Stimulated activated CD8-positive, alpha-beta memory T cell treated with anti-CD3 and anti-CD28 coated beads, Interleukin-4, amount 100 ng/mL, for 4 hours (primary cell): ENCODE measurements around the gene FN3KRP.

Experiments used
- DNase-seq, 2 donors: peaks; one replicate each; pipeline ENCODE4 v3.0.0-alpha.2; 2020; ENCODE audit warnings: low read depth in 2 of 2, low spot score in 1 of 2

The FN3KRP gene

DNA sequence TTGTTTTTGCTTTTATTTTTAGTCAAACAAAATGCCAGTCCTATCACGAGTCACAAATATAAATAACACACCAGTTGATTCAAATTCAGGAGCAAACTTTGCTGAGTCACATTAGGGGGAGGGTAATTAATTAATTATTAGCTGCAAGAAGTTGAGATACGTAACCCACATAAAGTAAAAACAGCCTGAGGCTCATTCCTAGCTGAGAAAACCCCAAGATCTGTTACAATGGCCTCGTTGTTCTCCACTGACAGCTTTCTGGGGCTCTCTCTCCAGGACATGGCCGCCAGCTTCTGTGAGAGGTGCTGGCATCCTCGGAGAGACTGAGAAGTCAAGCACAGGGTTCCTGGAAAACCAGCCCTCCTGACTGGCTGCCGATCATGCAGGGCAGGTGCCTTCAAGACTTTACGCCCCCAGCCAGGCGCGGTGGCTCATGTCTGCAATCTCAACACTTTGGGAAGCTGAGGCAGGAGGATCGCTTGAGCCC, 29.1 kb upstream of the FN3KRP start:
- no peak for DNase-seq

DNA sequence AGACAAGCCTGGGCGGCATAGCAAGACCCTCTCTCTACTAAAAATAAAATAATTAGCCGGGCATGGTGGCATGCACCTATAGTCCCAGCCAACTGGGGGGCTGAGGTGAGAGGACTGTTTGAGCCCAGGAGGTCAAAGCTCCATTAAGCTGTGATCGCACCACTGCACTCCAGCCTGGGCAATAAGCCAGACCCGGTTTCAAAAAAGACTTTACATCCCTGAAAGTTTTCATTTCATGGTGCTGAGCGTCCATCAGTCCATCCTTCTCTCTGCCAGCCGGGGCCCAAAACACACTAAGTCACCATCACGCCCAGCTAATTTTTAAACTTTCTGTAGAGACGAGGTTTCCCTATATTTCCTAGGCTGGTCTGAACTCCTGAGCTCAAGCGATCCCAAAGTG, 28.6 kb upstream of the FN3KRP start:
- DNase-seq = no peak

DNA sequence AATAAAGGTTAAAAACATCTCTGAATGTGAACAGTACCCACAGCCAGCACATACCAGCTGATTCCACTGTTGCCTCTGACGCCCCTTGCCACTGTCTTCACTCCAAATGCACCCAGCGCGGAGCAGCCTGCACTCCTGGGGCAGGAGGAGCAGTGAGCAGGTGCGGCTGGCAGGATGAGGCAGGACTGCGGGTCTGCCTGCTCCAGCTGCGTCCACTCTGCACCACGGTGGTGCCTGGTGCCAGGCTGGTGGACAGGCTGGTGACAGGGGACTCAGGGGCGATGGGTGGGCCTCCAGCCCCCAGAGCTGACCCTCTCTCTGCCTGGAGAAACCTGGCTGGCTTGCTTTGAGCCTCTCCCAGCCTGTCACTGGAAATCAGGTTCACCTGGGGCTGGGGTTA, 27.4 kb upstream of the FN3KRP start:
- DNase-seq = no peak

DNA sequence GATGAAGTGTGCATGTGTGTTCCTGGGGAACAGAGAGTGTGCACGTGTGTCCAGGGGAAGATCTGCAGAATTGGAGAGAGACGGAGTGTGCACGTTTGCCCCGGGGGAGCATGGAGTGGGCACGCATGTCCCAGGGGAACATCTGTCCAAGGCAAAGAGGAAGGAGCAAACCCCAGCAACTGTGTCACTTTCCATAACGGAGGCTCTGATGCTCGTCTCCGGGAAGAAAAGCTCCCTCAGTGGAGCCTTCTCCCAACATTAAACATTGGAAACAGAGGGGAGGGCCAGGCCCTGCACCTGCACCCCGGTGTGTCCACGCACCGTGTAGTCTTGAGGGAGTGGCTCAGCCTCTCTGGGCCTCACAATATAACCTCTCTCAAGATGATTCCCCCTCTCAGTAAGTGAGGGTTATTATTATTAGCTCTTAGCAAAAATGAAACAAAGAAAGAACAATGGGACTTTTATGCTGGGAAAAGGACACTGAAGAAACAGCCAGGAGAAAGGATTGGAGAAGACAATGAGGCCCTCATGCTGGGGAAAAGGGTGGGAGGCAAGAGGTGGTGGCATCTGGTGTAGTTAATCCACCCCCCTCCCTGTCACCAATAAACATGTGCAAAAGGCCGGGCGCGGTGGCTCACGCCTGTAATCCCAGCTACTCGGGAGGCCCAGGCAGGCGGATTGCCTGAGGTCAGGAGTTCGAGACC, 25.6 kb upstream of the FN3KRP start:
- DNase-seq = no peak

DNA sequence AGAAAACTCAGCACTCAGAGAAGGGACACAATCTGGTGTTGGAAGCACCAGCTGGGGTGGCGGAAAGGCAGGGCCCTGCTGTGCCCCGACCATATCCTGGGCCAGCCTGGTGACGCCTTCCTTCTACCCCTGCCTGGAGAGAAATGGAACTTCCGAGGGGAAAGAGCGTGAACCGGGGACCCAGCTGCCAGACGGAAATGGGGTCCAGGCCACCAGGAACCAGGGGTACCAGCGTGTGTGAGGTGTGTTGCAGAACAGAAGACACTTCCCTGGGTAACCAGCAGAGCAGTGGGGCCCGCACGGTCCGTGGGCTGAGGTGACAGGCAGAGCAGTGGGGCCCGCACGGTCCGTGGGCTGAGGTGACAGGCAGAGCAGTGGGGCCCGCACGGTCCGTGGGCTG, 24.8 kb upstream of the FN3KRP start:
- no peak for DNase-seq

DNA sequence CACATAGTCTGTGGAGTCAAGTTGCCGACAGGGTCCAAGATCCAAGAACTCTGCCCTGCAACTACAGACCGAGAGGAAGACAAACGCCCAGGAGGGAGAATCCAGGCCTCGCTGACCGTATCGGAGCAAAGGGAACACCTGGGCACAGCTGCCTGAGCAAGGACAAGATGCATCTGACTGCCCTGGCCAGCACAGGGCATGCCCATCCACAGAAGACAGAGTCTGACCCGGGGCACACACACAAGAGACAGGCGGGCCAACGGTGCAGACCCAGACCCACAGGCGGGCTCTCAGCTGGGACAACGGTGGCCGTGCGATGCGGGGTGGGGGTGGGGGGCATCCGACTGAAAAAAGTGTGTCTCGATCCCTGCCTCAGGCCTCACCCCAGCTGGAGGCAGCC, 24.2 kb upstream of the FN3KRP start:
- no peak for DNase-seq

DNA sequence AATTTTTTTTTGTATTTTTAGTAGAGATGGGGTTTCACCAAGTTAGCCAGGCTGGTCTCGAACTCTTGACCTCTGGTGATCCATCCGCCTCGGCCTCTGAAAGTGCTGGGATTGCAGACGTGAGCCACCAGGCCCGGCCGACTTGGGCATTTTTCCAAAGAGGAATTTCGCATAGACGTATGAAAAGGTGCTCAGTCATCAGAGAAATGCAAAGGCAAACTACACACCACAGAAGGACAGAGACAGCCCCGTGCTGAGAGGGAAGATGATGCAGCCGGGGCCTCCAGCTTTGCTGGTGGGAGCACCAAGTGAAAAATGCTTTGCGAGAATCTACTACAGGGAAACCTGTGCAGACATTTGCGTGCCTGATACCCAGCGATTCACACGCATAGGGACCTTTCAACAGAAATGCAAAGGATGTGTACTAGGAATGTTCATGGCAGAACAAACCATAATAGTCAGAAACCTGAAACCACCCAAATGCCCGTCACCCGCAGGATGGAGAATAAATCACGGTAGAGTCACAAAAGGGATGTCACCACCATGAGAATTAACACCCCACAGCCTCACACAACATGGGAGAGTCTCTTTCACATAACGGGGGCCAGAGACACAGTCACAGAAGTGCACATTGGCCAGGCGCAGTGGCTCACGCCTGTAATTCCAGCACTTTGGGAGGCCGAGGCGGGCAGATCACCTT, 23.2 kb upstream of the FN3KRP start:
- DNase-seq = no peak

DNA sequence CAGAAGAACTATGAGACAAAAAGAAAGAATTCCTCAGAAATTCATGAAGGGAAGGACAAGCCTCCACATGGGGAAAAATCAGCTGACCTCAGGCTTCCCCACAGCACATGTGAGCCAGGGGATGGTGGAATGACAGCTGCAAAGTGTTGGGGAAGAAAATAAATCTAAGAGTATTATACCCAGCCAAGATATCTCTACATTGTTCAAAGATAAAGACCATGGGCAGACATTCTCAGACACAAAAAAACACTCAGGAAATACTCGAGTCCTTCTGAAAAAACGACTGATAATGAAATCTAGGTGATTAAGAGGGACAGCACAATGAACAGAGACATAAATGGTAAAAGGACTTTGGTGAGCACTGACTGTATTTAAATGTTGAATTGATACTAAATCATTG, 21.9 kb upstream of the FN3KRP start:
- DNase-seq = no peak

DNA sequence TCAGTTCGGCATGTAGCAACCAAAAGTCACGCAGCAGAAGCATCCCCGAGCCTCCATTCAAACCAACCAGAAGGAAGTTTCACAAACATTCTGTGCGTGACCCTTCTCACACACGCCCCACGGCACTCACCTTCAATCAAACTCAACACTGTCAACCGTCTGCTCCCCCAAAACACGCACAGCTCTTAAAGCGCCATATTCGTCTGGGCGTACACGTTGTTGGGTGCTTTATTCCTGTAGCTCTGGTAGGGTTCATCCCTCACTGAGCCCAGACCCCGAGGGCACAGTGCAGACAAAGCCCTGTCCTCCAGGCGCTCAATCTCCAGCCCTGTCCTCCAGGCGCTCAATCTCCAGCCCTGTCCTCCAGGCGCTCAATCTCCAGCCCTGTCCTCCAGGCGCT, 20.2 kb upstream of the FN3KRP start:
- no peak for DNase-seq

DNA sequence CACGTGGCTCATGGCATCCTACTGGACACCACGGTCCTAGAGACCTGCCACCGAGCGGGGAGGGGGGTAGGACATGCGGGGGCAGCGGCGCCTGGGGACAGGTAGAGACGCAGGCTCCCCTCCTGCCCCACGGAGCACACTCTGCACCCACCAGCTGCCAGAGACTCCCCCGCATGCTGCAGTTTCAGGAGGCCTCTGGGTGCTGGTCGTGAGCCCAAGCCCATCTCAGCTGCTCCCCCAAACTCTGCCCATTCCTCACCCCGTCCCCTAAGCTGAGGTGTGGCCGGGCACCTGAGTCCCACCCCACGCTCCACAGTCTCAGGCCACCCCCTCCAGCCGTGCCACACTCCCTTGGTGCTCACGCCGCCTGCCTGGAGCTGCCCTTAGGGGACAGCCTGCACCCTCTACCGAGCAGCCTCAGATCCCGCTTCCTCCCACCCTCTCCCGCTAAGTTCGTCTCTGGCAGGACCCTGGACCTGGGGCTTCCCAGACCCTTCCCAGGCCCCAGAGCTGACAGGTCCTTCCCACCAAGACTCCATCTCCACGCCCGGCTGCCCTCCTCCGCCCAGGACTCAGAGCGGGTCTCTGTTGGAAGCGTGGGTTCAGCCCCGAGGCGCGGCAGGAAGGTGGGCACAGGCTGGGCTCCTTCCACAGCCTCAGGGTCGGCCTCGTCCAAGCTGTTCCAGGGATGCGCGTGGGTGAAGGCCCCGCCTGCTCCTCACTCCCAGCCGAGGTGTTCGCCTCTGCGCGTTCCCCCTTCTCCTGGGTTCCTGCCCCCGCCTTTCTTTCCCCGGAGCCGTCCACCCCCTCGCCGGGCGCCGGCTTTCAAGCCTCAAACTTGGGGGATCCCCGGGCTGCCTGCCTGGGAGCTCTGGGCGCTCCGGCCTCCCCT, 19.3 kb upstream of the FN3KRP start:
- DNase-seq = no peak

DNA sequence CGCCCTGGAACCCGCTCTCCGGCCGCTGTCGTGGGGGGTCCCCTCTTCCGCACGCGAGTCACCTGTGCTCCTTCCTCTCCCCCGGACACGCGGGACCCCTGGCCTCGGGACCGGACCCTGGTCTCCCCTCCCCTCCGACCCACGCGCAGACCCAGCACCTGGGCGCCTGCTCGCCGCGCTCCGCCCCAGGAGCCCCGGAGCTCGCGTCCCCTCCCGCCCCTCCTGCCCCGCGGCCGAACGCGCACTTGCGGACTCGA, 18.8 kb upstream of the FN3KRP start:
- DNase-seq = no peak

DNA sequence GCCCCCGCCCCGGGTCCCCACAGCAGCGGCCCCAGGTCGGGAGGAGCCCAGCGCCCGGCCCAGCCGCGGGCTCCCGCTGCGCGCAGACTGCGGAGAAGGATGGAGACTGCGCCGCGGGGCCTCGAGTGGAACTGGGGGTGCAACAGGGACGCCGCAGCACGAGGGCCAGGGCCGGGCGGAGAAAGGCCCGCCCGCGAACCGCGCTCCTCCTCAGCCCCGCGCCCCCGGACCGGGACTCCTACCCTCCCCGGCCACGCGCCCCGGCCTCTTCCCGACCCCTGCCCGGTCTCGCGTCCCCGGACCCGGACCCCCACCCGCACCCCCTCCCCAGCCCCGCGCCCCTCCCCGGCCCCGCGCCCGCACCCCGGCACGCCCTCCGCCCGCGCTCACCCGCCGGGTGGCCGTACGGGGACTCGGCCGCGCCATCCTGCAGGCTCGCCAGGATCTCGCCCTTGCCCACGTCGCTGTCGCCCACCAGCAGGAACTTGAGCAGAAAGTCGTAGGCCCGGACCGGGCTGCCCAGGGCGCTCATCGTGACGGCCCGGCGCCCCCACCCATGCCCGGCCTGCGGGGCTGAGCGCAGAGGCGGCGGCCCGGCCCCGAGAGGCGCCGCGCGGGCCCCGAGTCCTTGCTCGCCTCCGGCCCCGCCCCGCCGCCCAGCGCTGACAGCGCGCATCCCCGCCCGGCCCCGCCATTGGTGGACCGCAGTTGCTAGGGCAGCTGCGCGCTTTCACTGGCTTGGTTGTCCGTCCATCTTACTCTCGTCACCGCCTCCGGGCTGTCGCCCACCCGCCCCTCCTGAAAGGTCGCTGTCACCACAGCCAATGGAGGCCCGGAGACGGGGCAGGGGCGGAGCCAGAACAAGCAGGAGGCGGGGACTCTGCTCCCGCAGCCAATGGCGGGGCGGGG, 18.2 kb upstream of the FN3KRP start, which contains the start of gene RAB40B:
Gene RAB40B (minus strand): TSS at position 634 of the 909 bp plus-strand sequence. CDS start 102 bp downstream, at position 532.
- peak; percentile 97 to 99 for DNase-seq

DNA sequence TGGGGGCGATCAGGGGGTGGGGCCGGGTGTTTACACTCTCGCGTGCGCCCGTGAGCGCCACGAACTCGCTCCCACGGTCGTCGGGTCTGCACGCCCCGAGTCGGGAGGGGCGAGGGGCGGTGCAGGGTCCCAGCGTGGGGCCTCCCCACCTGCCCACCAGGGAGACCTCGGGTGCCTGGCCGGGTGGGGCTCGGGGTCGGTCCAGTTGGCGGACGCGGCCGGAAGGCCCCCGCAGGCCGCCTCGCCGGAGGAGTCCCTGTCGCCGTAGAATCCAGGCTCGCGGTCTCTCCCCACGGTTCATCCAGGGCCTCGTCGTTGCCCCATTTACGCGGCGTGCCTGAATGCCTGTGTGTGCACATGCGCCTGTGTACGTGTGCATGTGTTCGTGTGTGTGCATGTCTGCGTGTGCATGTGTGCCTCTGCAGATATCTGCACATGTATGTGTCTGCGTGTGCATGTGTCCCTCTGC, 17.5 kb upstream of the FN3KRP start:
- no peak for DNase-seq

DNA sequence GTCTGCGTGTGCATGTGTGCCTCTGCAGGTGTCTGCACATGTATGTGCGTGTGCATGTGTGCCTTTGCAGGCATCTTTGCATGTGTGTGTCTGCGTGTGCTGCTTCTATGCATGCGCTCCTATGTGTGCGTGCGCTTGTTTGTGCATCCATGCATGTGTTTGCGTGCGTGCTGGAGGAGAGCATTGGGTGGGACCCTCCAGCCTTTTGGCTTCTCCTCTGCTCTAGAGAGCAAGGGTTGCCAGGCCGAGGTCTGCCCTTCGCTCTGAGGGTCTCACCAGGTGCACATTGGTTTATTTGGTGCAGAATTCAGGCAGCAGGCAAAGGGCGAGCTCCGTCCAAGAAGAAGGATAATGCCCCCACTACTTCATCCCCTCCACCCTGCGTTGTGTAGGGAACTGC, 17.0 kb upstream of the FN3KRP start:
- no peak for DNase-seq

DNA sequence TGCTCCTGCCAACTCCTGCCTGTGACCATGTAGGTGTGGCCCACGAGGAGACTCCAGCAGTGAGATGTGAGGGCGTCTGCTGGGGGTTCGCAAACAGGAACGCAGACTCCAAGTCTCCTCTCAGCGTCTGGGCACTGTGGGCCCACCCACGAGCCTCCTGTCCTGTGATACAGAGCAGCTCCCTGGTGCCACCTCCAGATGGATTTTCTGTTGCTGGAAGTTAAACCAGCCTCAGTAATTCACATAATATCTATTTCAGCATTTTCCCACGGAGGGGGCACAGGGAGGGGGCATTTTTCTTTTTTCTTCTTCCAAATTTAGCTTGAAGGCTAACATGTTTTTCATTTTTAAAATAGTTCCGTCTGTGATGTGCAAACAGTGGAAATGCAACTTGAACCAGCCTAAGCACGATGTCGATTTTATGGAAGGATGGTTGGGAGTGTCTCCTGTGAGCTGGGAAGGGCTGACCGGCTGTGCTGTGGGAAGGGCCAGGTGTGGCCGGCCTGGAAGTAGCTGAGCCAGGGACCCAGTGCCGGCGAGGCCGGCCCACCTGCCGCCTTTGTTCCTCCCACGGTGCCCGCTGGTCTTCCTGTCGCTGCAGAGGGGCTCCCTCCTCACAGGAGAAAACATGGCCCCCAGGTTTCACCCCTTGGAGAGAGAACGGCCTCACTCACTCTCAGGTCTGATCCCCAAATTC, 14.1 kb upstream of the FN3KRP start:
- DNase-seq = no peak

DNA sequence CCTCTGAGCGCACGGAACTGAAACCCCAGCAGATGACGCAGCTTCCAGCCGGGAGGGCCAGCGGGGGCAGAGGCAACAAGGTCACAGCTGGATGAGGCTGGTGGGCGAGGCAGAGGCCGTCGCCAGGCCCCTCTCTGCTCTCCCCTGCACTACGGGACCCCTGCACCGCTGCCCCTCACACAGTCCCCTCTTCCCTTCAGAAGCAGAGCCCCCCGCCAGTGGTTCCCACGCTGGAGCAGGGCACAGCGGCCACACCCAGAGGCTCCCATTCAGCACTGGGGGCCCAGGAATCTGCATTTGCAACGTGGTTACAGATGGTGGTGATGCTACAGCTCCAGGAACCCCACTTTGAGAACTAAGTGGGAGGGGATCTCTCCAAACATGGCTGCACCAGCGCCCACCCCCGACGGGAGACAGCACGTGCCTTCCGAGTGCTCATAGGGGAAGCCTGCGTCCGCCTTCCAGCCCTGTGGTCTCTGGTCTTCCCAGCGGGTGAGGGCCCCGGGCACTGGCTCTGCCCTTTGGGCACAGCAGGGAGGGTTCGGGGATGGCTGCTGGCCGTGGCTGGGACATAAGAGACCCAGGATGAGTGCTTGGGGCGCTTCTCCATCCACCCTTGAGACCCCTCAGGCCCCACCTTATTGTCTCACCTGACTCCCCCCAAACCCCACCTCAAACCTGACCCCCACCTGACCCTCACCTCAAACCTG, 13.3 kb upstream of the FN3KRP start:
- DNase-seq = no peak

DNA sequence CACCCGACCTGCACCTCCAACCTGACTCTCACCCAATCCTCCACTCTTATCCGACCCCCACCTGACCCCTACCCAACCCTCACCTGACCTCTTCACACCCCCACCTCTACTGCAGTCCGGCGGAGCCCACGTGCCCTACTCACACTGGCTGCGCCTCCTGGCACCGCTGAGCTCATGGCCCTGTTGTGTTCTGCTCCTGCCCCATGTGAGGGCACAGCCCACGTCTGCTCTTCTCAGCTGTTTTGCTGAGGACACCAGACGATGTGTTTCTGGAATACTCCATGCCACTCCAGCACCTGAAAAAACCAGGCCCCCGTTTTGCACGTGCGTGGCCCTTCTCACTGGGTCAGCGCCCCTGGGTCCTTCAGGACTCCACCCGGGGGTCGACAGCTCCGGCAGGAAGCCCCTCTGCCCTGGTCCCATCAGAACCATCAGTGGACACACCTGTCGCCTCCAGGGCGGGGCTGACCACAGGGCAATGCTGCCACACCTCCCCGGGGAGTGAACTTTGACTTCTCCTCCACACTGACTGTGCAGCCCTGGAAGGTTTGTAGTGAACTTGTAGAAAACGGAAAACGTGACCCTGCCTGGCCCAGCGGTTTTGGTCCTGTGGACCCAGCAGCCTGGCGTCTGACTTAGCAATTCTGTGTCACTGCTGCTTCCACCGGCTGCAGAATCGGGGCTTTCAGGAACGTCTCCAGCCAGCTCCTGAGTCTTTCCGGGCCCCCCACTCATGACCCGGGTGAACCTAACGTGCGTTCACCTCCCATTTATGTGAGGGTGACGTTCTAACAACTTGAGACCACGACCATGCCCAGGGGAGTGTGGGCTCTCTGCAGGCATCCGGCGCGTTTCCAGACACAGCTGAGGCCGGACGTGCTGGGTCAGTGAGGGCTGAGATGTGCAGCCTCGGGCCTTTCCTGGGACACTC, 12.3 kb upstream of the FN3KRP start:
- no peak for DNase-seq

DNA sequence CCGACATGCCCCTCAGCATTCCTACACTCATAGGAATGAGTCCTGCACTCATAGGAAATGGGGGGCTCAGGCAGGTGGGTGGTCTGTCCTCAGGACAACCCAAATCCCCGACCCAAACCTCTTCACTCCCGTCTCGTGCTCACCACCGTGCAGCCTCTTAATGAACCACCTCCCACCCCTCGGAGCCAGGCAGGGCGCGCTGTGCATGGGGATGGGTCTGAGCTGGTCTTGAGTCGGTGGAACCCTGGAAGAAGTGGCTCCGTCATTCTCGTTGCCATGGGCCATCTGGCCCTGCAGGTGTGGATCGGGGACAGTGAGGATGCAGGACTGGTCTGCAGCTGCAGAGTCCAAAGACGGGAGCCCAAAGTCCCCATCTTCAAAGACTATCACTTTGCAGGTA, 11.6 kb upstream of the FN3KRP start:
- no peak for DNase-seq

DNA sequence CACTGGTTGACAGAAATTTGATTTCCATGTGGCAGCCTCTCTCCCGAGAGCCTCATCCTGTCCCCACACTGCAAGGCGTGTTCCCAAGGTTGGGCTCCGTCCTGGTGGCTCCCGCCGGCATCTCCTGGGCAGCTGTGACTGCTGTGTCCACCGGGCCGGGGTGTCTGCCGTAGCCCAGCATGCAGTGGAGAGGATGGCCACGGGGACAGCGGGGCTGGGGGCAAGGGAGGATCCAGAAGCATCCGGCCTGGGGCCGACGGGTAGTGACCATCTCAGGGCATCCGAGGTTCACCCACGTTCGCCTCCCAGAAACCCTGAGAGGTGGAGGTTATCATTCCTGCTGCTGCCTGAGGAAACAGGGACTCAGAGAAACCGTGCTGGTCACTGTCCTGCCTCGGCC, 10.8 kb upstream of the FN3KRP start:
- no peak for DNase-seq
